Endodermal cell (in vitro differentiated cells): ENCODE measurements around the gene RGL1. TPM values are rescaled to one million over a fixed set of nuclear protein-coding genes. Genes with fewer than 3 reads are reported as not detected.
A peak's percentile ranks its signal among the peaks of the same experiment; 100 is the strongest.

Experiments used
- DNase-seq: peaks from one replicate; pipeline ENCODE4 v3.0.0-alpha.2; 2017
- H3K27ac ChIP-seq: 2 replicates; pipeline ENCODE4 v1.5.1; 2013; ENCODE audit warnings: mild to moderate bottlenecking, low read depth, low read length, moderate library complexity
- H3K27me3 ChIP-seq: 2 replicates; pipeline ENCODE4 v1.6.1; 2013; ENCODE audit warnings: mild to moderate bottlenecking, low read length, moderate library complexity; ENCODE audit not compliant: insufficient read depth, control insufficient read depth, poor library complexity, severe bottlenecking
- H3K36me3 ChIP-seq: 2 replicates; pipeline ENCODE4 v1.7.0; 2013; ENCODE audit warnings: mild to moderate bottlenecking, low read length, moderate library complexity; ENCODE audit not compliant: control insufficient read depth, insufficient read depth
- H3K4me1 ChIP-seq: one replicate; pipeline ENCODE4 v1.7.0; 2013; ENCODE audit warnings: low read length; ENCODE audit not compliant: control insufficient read depth, insufficient read depth
- H3K4me3 ChIP-seq: 2 replicates; pipeline ENCODE4 v1.5.1; 2013; ENCODE audit warnings: mild to moderate bottlenecking, low read length, moderate library complexity
- H3K9ac ChIP-seq: 2 replicates; pipeline ENCODE4 v1.6.1; 2013; ENCODE audit warnings: mild to moderate bottlenecking, low read length, moderate library complexity; ENCODE audit not compliant: poor library complexity, severe bottlenecking; ENCODE audit errors: extremely low read depth
- H3K9me3 ChIP-seq: 2 replicates; pipeline ENCODE4 v1.6.1; 2013; ENCODE audit warnings: mild to moderate bottlenecking, low read length, moderate library complexity; ENCODE audit not compliant: control insufficient read depth
- H3K27ac Mint-ChIP-seq: 2 replicates; pipeline ENCODE4 v1.8.0; 2020; ENCODE audit warnings: mixed read lengths
- H3K27me3 Mint-ChIP-seq: 2 replicates; pipeline ENCODE4 v1.8.0; 2021; ENCODE audit warnings: mild to moderate bottlenecking, mixed read lengths; ENCODE audit not compliant: insufficient read depth
- H3K36me3 Mint-ChIP-seq: 2 replicates; pipeline ENCODE4 v1.8.0; 2020; ENCODE audit warnings: low read depth, mixed read lengths
- H3K4me1 Mint-ChIP-seq: 2 replicates; pipeline ENCODE4 v1.8.0; 2020; ENCODE audit warnings: mixed read lengths
- H3K4me3 Mint-ChIP-seq: 2 replicates; pipeline ENCODE4 v1.8.0; 2020; ENCODE audit warnings: mild to moderate bottlenecking, moderate library complexity, mixed read lengths
- H3K9me3 Mint-ChIP-seq: 2 replicates; pipeline ENCODE4 v1.8.0; 2020; ENCODE audit warnings: mild to moderate bottlenecking, mixed read lengths
- WGBS, 2 experiments: methylation state at CpG; one replicate each; pipeline versions ENCODE4 v1.1.5 to v1.1.7; 2013; ENCODE audit warnings: missing lambda C conversion rate in 2 of 2, mixed read lengths in 1 of 2; ENCODE audit not compliant: insufficient coverage in 1 of 2, insufficient read length in 1 of 2; 5-methylcytosine and 5-hydroxymethylcytosine counted together
- total RNA-seq, 2 donors: library from RNA; stranded (reverse); fragmentation: NEBNext Ultra II Directional in 1 of 2; extraction: Animal tissue kit (Norgen Biotek cat#: 25700) in 1 of 2; gene quantifications; 2 replicates in 1 of 2; 3 replicates in 1 of 2; pipeline ENCODE4 v1.2.1, GENCODE V29; 2021
- TF ChIP-seq, protein P1 (sequence below): fragments of 200-600 bp; sonication (generic); conservative IDR thresholded peaks from 2 replicates; pipeline ENCODE4 v1.5.0; 2021; ENCODE audit warnings: antibody characterized with exemption, mild to moderate bottlenecking

RGL1 gene
- total RNA-seq, 2 donors from 2014 or later, result 0.15 to 2.6 TPM

DNA sequence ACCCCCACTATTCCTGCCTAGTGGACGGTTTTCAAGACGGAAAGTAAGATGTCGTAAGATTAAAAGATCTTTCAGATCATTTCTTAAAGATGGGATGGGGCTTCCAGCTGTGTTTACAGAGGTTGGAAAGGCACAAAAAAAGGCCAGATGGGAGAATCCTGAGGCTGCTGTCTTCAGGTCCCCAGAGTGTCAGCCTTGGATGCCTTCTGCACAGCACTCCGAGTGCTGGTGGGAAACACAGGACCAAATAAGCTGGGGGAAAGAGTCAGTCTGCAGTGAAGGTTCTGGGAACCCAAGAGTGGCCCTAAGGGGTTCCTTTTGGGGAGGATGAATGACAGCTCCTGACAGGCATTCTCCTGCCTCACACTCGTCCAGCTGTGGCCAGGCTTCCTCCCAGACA lies 136.1 kb downstream of the RGL1 start:
- no peak overlapping the region for H3K9ac ChIP-seq
- H3K4me3 ChIP-seq, result no peak overlapping the region
- H3K27ac Mint-ChIP-seq, result no peak overlapping the region
- H3K27me3 ChIP-seq, result peaks cover 16% of the 10 kb centered on the region
- TF ChIP-seq, protein P1, sequence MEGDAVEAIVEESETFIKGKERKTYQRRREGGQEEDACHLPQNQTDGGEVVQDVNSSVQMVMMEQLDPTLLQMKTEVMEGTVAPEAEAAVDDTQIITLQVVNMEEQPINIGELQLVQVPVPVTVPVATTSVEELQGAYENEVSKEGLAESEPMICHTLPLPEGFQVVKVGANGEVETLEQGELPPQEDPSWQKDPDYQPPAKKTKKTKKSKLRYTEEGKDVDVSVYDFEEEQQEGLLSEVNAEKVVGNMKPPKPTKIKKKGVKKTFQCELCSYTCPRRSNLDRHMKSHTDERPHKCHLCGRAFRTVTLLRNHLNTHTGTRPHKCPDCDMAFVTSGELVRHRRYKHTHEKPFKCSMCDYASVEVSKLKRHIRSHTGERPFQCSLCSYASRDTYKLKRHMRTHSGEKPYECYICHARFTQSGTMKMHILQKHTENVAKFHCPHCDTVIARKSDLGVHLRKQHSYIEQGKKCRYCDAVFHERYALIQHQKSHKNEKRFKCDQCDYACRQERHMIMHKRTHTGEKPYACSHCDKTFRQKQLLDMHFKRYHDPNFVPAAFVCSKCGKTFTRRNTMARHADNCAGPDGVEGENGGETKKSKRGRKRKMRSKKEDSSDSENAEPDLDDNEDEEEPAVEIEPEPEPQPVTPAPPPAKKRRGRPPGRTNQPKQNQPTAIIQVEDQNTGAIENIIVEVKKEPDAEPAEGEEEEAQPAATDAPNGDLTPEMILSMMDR, result no peak
- H3K27me3 Mint-ChIP-seq, result peaks cover 25% of the 10 kb centered on the region
- peaks cover 21% of the 10 kb centered on the region for H3K4me1 Mint-ChIP-seq
- H3K36me3 ChIP-seq, result no peaks in the 10 kb centered on the region
- no peaks in the 10 kb centered on the region for H3K9me3 ChIP-seq
- no peak for DNase-seq
- no peaks in the 10 kb centered on the region for H3K9me3 Mint-ChIP-seq
- H3K27ac ChIP-seq, result no peak overlapping the region
- peaks cover 8% of the 10 kb centered on the region for H3K4me1 ChIP-seq
- H3K36me3 Mint-ChIP-seq, result no peaks in the 10 kb centered on the region
- 85 to 93% methylated on average over 2 to 5 of the region's 5 CpGs for WGBS, 2 experiments
- H3K4me3 Mint-ChIP-seq, result no peak overlapping the region

DNA sequence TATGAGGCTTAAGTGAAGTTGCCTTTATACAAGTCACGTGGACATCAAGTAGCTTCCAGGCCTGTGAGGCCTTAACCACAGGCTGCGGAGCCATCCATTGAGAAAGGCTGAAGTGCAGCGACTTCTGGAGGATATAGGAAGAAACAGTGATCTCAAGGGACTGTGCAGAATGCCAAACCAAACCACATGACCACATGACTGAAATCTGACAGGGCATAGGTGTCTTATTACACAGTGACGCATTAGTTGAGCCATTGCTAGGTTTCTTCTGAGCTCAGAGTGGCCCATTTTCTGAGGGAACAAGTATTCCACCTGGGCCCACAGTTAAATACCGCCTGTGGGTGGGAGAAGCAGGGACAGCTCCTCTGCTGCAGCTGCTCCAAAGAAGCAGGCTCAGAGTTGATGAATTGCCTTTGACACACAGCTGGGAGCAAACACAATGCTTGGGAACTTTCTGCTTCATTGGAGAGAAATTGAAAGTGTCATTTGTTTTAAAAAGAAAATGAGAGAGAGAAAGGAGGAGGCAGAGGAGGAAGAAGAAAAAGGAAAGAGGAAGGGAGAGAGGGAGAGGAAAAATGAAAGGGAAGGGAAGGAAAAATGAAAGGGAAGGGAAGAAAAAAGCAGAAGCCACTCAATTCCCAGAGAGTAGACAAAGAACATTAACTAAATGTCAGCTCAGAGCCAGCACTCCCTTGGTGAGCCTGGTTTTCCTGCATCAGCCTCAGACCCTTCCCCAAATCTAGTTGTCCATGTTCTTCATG lies 138.2 kb downstream of the RGL1 start:
- H3K4me3 Mint-ChIP-seq, result no peak overlapping the region
- H3K27ac Mint-ChIP-seq, result no peak overlapping the region
- peak overlapping the region; percentile 84 for H3K27ac ChIP-seq

DNA sequence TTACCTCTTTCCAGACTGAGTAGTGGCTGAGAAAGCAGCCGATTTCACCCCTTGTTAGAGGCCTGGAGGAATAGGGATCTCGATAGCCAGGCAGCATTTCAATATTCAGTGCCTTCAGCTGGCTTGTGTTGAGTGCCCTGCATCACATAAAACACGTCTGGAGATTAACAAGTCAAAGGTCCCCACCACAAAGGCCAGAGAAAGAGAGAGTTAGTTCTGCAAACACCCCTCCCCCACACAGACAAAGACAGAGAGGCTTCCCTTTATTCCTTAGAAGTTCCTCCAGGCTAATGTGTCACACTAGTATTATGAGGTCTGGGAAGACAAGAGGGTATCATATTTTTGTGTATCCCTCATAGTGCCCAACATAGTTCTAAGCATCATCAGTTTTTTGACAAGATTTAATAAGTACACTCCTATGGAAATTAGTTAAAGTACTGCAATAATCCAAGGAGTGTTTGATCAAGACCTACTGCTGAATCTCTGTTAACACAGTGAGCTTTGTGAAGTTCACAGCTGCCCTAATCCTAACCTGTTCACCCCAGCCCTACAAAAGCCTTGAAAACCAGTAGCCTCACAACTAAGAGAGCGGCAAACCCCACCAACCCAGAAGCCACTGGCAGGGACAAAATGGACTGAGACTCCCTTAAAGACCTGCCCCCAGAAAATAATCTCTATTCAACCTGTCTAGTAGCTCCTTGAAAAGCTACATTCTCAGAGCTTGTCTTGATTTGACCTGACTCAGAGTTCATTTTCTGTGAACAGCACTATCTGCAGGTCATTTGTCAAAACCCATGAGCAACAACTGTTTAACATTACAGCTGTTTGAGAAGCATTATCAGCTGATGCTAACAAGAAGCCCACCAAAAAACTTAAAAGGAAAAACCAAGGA lies 140.8 kb downstream of the RGL1 start:
- Mint-ChIP-seq H3K9me3 (no peaks in the 10 kb centered on the region), H3K36me3 (no peaks in the 10 kb centered on the region), H3K27ac (peak overlapping the region; percentile 52), H3K4me1 (peaks cover 25% of the 10 kb centered on the region), H3K4me3 (peak overlapping the region; percentile 27), H3K27me3 (peaks cover 36% of the 10 kb centered on the region)
- 0 to 31% methylated on average over 3 to 4 of the region's 4 CpGs for WGBS, 2 experiments
- H3K27ac ChIP-seq, result peak overlapping the region; percentile 94
- H3K36me3 ChIP-seq, result no peaks in the 10 kb centered on the region
- peak overlapping the region; percentile 27 for H3K4me3 ChIP-seq
- no peaks in the 10 kb centered on the region for H3K9me3 ChIP-seq
- peak; percentile 80 for DNase-seq
- H3K27me3 ChIP-seq, result peaks cover 16% of the 10 kb centered on the region
- peaks cover 11% of the 10 kb centered on the region for H3K4me1 ChIP-seq
- TF ChIP-seq, protein P1, result no peak
- H3K9ac ChIP-seq, result no peak overlapping the region

More for the DNA sequence above, 138.2 kb downstream of the RGL1 start:
- peaks cover 25% of the 10 kb centered on the region for H3K4me1 Mint-ChIP-seq
- no peaks in the 10 kb centered on the region for H3K9me3 Mint-ChIP-seq
- no peaks in the 10 kb centered on the region for H3K36me3 Mint-ChIP-seq
- Histone ChIP-seq H3K27me3 (peaks cover 16% of the 10 kb centered on the region), H3K36me3 (no peaks in the 10 kb centered on the region), H3K9me3 (no peaks in the 10 kb centered on the region), H3K4me3 (no peak overlapping the region), H3K4me1 (peaks cover 11% of the 10 kb centered on the region), H3K9ac (no peak overlapping the region)
- 54 to 62% methylated on average over 5 of the region's 5 CpGs for WGBS, 2 experiments
- H3K27me3 Mint-ChIP-seq, result peaks cover 33% of the 10 kb centered on the region
- TF ChIP-seq, protein P1, result no peak
- no peak for DNase-seq
